NCI-H446 treated with DMSO at 0.1 percent for 48 hours (cell line): Measurements from ENCODE around the gene EEF1A1.
"Not testable (repeated sequence)": the region's sequence is repeated elsewhere in the genome, so short reads cannot be mapped to it uniquely, and the experiment has no call there.

Experiments
- DNase-seq: peaks from one replicate; lab custom pipeline; 2025; lab: John Stamatoyannopoulos, UW

The EEF1A1 gene

DNA sequence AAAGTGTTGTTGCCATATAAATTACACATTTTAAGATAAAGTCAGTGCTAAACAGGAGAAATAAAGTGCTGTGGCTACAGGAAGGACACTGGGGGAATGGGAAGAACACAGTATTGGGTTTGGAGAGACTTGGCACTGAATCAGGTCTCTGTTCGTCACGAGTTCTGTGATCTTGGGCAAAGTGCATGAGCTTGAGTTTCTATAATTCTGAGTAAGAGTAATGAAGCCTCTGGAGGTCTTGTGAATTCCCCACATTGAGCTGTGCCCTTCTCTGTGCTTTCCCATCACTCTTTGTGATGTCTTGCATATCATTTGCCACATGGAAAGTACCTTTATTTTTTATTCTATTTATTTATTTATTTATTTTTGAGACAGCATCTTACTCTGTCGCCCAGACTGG, 16.8 kb upstream of the EEF1A1 start:
- no peak for DNase-seq

- no peak for DNase-seq
These were observed 13.8 kb upstream of the EEF1A1 start for GRCh38 chr6:73534628-73535027.

GRCh38 chr6:73532293-73532692, 11.5 kb upstream of the EEF1A1 start:
- DNase-seq = no peak

DNA sequence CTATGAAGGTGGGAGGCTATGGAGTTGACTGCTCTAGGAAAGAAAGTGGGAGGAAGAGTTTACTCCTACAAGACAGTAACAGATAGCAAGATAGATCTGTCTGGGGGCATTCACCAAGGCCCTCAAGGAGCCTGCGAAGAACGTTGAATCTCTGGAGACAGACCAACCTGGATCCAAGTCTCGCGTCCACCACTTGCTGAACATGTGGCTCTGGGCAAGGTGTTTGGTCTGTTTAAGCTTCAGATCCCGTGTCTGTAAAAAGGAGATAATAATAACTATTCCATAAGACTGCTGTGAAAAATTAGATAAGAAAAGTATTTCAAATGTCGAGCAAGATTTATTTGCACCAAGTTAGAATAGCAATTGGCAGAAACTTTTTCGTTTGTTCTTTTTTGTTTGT, 8.1 kb upstream of the EEF1A1 start:
- no peak for DNase-seq

DNA sequence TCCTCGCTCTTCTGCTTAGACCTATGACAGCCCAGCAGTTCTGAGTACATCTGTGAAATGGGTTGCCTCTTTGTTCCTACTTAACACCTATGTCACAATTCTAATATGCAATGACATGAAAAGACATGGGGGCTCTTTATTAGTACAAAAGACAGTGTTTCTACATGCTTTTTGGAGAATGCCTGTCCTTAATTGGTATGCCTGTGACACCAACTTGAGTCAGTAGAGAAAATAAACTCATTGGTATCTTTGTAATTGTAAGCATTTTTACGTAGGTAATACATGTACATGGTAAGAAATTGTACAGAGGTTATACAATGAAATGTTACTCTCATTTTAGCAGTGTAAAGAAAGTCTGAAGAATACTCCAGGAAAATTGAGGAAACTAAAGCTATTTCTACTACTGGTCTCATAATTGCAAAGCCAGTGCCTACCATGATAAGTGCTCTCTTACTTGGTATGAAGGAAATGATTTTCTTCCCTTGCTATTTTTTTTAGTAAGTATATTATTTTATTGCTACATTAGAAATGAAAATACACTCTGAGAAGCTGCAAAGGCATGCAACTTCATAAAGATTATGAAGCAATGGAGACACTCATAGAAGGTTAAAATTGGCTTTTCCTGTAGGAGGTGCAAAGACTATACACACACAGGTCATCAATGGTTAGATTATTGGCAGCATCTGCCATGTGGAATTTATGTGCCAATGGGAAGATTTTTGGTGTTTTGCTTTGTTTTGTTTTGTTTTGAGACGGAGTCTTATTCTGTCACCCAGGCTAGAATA, 4.9 kb upstream of the EEF1A1 start:
- DNase-seq = no peak

DNA sequence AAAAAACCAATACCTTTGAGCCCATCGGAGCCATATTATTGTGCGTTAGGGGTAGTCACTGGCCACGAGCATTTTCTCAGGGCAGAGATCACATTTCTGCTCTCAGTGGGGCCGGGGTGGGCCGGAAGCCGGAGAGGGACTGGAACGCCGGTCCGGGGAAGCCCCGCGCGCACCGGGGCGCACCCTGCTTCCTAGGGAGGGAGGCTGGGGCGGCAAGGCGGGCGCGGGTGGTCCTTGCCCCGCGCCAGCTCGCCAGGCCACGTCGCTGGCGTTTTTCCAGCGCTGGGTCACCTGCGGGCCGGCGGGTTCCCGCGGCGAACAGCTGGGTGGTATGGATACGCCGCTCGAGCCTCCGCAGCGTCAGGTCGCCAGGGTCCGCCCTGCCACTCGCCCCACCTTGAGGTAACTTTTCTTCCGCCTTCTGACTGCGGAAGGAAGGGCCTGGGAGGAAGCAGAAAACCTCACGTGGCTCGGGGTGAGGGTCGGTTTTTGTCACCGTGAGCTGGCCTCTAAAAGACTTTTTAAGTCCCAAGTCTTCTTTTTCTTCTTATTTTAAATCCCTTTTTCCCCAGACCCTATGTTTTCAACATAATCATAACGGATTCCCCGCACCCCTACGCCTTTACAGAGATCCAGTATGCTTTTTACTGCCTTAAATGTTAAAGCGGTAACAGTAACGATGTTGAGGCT, 2.7 kb upstream of the EEF1A1 start:
- DNase-seq = no peak

DNA sequence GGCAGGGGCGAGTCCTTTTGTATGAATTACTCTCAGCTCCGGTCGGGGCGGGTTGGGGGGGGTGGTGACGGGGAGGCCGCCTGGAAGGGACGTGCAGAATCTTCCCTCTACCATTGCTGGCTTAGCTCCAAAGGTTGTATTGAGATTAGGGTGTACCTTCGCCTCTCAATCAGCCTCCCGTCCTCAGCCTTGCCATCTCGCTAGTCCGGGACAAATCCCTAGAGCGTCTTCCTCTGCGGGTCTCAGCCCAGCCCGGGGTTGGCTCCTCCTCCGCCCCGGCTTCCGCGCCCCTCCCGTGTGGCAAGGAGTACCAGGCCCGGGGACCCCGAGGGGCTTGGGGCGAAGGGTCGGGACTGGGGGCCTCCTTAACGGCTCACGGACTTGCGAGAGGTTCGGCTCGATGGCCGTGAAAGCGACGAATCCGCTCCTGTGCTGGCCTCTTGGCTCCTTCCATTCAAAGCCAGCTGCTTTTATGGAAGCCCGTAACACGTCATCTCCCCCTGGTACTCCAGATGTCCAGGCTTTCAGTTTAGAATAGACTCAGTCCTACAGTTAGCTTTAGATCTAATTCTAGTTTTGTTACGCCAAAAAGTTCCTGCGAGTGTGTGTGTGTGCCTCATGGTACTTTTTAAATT, 636 bp upstream of the EEF1A1 start:
- peak; percentile 67 for DNase-seq

GRCh38 chr6:73519926-73520687, 725 bp downstream of the EEF1A1 start:
- no peak for DNase-seq

DNA sequence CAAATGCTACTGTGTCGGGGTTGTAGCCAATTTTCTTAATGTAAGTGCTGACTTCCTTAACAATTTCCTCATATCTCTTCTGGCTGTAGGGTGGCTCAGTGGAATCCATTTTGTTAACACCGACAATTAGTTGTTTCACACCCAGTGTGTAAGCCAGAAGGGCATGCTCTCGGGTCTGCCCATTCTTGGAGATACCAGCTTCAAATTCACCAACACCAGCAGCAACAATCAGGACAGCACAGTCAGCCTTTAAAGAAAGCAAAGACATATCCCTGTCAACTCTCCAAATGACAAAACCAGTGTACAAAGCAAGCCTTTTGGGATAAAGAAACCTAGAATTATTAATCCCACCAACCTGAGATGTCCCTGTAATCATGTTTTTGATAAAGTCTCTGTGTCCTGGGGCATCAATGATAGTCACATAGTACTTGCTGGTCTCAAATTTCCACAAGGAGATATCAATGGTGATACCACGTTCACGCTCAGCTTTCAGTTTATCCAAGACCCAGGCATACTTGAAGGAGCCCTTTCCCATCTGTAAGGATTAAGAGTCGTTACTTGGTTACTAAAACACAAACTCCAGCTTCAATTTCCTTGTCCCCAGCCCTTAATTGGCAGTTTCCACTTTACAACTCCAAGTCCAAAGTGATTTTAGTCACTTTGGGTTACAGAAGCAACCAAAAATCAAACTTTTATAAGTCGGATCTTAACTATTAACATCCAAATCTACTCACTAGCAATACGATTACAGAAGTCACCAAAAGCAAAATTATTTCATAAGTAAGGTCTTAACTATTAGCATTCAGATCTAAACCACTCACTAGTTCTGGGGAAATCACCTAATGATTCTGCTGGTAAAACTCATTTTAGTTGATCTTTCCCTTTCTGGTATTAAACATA, 1.6 kb downstream of the EEF1A1 start:
- DNase-seq = not testable (repeated sequence)

- DNase-seq = not testable (repeated sequence)
These were observed 2.5 kb downstream of the EEF1A1 start for GRCh38 chr6:73518100-73518981.

DNA sequence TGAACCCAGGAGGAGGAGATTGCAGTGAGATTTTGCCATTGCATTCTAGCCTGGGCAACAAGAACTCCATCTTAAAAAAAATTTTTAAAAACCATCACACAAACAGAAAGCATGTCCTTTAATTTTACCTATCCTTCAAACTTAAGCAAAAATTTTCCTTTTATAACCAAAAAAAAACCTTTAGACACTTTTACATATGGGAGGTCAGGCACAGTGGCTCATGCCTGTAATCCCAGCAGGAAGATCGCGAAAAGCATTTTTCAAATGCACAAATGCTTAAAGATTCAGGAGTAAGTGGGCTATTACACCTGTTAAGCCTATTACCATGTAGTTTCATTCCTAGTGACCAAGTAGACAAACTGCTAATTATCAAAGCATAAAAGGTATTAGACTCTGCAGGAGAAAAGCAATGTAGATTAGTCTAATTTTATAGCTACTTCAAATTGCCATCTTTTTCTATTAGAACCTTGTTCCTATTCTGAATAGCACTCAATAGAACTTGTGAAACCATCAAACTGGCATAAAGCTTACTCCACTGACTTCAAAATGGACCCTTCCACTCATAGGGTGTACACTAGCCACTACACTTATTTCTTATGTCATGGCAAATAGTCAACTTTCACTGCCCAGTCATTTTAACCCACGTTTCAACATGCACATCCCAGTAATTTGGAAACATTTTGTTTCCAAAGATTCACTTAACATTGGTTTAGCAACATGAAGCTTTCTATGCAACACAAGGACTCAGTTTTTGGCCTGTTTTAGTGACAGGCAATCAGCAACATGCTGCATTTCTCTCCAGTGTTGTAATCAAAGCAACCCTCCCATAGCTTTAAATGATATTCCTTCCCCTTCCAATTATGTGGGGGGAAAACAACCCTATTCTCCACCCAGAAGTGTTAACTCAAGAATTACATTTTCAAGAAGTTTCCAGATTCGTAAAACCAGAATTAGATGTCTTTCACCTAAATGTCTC, 4.0 kb downstream of the EEF1A1 start:
- DNase-seq = no peak

GRCh38 chr6:73515204-73515655, 5.6 kb downstream of the EEF1A1 start:
- no peak for DNase-seq

DNA sequence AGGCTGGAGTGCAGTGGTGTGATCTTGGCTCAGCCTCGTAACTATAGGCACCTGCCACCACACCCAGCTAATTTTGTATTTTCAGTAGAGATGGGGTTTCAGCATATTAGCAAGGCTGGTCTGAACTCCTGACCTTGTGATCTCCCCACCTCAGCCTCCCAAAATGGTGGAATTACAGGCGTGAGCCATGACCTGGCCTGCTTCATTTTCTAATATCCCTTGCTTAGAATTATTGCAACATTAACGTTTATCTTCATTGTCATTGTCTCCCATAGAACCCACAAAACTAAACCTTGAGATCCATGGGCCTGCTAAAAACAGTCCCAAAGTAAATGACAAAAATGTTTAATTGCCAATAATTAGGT, 6.1 kb downstream of the EEF1A1 start:
- DNase-seq = no peak

GRCh38 chr6:73513496-73513854, 7.4 kb downstream of the EEF1A1 start:
- DNase-seq = no peak

DNA sequence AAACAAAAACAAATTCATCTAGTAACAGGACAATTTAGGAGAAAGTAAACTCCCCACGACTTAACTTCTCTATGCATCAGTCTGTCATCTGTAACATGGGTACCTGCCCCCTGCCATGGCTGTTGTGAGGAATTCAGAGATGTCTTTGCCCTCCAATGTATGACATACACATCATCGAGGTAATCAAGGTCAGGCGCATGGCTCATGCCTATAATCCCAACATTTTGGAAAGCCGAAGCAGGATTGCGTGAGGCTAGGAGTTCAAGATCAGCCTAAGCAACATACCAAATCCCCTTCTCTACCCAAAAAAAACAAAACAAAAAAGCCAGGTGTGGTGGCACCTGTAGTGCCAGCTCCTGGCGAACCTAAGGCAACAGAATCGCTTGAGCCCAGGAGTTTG, 9.0 kb downstream of the EEF1A1 start:
- no peak for DNase-seq

DNA sequence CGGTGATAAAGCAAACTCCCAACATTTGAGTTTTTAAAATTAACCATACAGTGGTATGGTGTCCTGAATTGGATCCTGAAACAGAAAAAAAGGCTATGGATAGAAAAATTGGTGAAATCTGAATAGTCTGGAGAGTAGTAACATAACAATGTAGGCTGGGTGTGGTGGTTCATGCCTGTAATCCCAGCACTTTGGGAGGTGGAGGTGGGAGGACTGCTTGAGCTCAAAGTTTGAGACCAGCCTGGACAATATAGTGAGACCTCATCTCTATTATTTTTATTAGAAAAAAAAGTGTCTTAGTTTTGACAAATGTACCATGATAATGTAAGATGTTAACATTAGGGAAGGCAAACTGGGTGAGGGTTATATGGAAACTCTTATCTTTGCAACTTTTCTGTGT, 11.0 kb downstream of the EEF1A1 start:
- DNase-seq = no peak

GRCh38 chr6:73508776-73509175, 12.1 kb downstream of the EEF1A1 start:
- DNase-seq = no peak

- no peak for DNase-seq
These were observed 14.6 kb downstream of the EEF1A1 start for GRCh38 chr6:73506246-73506645.

DNA sequence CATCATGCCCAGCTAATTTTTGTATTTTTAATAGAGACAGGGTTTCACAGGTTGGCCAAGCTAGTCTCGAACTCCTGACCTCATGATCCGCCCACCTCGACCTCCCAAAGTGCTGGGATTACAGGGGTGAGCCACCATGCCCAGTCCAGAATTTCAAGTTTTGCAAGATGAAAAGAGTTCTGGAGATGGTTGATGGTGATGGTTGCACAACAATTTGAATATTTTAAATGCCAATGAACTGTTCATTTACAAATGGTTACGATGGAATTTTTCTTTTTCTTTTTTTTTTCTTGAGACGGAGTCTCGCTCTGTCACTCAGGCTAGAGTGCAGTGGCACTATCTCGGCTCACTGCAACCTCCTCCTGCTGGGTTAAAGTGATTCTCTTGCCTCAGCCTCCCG, 15.1 kb downstream of the EEF1A1 start:
- not testable (repeated sequence) for DNase-seq
